OCI-M2 (cell line): ENCODE results near the gene CTDSP2.

Source experiments
- DNase-seq: peaks from one replicate; lab custom pipeline; 2025; ENCODE audit not compliant: unreplicated experiment; lab: John Stamatoyannopoulos, UW

CTDSP2 gene

GRCh38 chr12:57817261-57817989, 29.1 kb downstream of the CTDSP2 start:
- DNase-seq = no peak

GRCh38 chr12:57816855-57817151, 29.7 kb downstream of the CTDSP2 start:
- DNase-seq = no peak

DNA sequence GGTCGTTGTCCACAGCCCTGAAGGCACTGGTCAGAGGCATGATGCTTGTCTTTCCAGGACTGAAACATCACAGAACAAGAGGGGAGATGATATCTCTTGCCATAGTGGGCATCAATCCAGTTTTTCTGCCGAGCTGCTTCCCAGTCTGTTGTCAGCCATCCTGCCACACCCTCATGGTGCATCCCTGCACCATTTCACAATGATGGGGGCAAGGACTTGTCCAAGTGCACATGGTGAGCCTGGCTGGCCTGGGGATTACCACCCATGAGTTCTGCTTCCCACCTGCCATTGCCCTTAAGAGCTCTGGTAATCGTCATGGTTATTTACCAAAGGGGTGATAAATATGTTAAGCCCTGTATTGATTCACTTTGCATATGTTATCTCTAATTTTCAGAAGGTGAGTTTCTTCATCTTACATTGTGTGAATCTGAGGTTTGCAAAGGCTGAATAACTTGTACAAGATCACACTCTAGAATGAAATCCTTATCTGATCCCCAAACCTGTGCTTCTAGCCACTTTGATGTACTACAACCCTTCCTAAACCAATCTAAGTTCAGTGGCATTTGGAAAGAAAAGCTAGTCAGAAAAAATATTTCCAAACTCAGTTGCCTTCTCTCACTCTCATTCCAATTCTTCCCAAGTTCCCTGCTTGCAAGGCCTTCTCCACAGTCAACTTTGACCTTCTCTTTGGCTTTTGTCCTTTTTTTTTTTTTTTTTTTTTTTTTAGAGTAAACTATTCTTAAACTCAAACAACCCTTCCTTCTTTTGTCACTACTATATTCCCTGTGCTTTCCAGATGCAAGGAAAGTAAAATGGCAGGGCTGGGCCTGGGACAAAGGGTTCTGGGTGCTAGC, 30.3 kb downstream of the CTDSP2 start:
- no peak for DNase-seq

DNA sequence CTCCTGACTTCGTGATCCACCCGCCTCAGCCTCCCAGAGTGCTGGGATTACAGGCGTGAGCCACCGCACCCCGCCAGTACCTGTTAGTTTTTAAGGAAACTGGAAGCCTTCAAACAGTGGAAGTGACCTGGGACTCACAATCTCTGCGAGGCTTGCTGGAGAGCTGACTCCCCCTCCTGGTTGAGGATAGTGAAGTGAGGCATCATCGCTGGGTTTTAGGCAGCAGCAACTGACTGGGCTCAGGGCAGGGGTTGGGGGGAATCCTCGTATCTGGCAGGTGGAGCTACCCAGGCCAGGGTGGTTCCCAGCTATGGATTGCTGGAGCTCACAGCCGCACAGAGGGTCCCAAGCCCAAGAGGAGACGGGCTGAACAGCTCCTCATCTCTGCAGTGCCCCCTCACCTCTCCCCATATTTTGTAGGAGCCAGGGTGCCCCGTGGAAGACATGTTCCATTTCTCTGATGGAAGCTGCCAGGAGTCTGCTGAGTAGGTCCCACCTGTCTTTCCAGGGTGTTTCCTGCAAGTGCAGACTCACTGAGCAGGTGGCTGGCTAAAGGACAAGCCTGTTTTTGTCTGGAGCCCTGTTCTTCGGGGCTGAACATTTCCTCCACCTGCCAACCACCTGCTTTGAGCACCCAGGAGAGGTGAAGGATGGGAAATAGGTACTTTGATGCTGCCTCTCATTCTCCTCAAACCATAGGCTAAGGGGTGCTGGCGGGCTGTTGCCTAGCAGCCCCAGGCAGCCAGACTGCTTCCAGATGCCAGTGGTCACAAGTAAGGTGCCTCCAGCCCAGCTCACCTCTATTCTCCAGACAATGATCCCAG, 31.1 kb downstream of the CTDSP2 start:
- no peak for DNase-seq

DNA sequence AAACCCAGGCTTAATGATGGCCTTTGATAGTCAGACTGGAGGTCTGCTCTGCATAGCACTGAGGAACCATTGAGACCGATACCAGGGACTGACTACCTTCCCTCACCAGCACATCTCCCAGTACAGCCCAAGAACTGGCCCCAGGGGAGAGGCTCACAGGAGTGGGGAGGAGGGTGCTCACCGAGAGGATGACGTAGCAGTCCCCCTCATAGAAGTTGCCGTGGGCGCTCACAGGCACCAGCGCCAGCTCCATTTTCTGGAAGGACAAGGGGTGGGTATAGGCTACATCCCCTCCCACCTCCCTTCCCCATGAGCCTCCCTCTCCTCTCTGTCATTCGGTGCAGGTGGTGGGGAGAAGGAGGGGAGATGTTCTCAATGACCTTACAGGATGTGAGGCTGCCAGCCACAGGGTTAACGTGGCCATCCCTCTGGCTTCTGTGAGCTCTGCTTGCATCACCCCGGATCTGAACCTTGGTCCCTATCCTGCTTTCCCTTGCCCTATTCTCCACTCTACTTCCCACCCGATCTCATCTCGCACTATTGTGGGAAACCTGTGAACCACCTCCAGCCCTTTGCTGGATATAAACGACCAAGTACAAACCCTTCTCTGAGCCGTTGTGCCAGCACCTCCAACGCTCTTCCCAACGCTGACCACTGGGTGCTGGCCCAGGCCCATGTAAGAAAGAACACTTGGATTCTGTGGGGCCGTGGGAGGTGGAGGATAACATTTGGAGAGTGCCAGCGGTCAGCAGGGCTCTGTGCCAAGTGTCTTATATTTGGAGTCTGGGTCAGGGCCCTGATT, 32.4 kb downstream of the CTDSP2 start:
- DNase-seq = no peak

- DNase-seq = no peak
Observed at GRCh38 chr12:57813111-57813970, 33.2 kb downstream of the CTDSP2 start.

GRCh38 chr12:57811028-57811755, 35.3 kb downstream of the CTDSP2 start:
- no peak for DNase-seq

DNA sequence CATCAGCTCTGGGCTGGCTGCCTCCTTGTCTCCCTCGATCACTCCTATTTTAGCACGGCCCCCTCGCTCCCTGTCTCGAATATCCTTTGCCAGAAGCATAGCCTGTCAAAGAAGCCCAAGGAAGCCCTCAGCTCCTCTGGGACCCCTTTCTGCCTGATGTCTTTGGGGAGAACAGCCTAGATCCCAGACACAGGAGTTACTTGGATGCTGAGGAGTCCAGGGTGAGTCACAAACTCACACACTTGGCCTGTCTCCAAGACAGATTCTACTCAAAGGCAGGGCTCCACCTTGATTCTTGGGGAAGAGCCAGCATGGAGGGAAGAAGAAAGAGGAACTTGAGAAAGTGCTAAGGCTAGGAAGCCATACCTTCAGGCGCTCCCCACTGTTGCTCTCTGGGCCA, 36.1 kb downstream of the CTDSP2 start:
- DNase-seq = no peak

- no peak for DNase-seq
Observed at GRCh38 chr12:57809425-57809824, 37.1 kb downstream of the CTDSP2 start.

DNA sequence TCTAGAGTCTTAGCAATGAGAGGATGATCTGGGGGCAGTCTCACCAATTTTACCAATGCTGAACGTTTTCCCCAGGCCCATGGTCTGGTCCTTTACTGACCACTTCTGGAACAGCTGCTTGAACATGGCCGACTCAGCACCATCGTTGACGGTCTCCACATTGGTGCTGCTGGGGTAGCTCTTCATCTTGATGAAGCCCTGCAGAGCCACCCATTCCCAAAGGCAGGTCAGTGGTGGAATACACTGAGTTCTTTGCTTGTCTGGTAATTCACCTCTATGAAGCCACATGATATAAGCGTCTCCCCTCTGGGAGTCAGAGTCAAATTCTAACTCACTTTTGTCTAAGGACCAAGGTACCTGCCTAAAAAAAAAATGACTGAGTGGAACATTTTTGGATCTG, 38.2 kb downstream of the CTDSP2 start:
- DNase-seq = no peak

GRCh38 chr12:57807285-57807684, 39.2 kb downstream of the CTDSP2 start:
- DNase-seq = no peak

DNA sequence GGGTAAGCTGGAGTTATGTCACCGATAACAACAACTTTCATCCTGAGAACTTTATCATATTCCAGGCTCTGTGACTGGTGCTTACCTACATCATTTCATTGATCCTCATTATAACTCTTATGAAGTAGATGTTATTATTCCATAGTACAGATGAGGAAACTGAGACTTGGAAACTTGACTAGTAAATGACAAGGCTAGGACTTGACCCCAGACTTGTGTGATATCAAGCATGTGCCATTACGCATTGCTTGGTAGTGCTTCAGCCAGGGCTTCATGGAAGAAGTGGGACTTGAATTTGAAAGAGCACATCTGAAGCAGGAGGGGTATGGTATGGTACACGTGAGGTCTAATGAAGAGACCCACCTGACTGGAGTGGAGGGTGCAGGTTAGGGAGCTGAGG, 39.9 kb downstream of the CTDSP2 start:
- DNase-seq = no peak

DNA sequence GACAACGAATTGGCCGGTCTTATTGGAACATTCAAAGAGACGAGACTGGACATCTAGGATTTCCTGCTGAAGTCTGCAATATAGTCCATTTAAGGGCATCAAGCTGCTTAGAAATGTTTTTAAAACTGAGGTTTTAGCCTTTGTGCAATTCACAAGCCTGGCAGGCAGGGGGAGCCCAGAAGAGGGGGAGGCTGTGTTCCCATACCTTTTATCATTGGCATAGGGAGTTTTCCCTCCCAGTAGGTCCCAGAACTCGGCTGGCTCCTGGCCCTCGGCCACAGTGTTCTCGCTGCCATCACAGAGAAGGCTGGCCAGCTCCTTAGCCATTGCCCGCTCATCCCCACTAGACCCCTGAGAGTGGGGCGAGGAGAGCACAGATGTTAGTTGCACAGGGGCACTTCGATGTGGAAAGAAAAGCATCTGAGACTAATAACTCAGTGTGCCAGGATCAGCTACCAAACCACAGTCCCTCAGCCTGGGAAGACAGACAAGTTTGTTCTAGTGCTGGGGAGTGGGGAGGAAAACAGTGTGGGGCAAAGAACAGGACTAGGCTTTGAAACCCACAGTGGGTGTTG, 43.1 kb downstream of the CTDSP2 start:
- no peak for DNase-seq

DNA sequence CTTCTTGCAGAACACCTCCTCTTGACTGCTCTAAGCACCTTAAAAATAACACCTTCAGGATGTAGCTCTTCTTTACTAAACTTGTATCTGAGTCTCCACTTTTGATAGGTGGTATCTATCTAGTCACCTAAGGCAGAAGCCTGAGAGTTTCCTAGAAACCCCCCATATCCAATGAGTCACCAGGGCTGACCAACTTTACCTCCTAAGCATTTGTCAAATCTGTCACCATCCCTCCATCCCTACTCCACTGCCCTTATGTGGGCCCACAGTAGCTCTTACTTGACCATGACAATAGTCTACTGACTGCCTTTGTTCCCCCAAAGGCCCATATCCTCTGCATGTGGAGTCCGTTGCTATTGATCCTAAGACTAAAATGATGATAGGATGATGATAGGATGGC, 43.9 kb downstream of the CTDSP2 start:
- DNase-seq = no peak

- DNase-seq = no peak
Observed at GRCh38 chr12:57800965-57801364, 45.6 kb downstream of the CTDSP2 start.

- no peak for DNase-seq
Observed at GRCh38 chr12:57797933-57798332, 48.6 kb downstream of the CTDSP2 start.

GRCh38 chr12:57796996-57797395, 49.5 kb downstream of the CTDSP2 start:
- DNase-seq = no peak

GRCh38 chr12:57795354-57795753, 51.2 kb downstream of the CTDSP2 start:
- DNase-seq = no peak

GRCh38 chr12:57793920-57794319, 52.6 kb downstream of the CTDSP2 start:
- no peak for DNase-seq
